AG08396 (cell line): ENCODE data around the gene MCUR1.
"Not testable (repeated sequence)": the region's sequence is repeated elsewhere in the genome, so short reads cannot be mapped to it uniquely, and the experiment has no call there.

ENCODE experiments used
- DNase-seq: peaks from one replicate; pipeline ENCODE4 v3.0.0; 2012; ENCODE audit warnings: low spot score, mixed read lengths

Gene MCUR1

DNA sequence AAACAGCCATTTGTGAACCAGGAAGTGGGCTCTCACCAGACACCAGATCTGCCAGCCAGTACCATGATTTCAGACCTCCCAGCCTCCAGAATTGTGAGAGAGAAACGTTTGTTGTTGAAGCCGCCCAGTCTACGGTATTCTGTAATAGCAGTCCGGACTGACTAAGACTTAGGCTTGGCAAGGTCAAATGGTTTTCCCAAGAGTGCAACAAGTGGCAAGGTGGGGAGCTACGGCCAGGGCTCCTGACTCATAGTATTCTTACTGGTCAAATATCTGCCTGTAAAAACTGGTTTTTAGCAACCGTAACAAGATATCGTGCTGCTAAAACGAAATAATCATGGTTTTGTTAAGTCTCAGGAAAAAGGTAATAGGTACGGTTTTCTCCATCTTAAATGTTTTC is 37.8 kb downstream of the MCUR1 start:
- no peak for DNase-seq

DNA sequence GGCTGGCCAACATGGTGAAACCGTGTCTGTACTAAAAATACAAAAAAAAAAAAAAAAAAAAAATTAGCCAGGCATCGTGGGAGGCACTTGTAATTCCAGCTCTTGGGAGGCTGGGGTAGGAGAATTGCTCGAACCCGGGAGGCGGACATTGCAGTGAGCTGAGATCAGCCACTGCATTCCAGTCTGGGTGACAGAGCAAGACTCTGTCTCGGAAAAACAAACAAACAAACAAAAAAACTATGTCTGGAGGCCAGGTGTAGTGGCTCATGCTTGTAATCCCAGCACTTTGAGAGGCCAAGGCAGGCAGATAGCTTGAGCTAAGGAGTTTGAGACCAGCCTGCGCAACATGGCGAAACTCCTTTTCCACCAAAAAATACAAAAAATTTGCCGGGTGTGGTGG is 38.9 kb downstream of the MCUR1 start:
- not testable (repeated sequence) for DNase-seq

DNA sequence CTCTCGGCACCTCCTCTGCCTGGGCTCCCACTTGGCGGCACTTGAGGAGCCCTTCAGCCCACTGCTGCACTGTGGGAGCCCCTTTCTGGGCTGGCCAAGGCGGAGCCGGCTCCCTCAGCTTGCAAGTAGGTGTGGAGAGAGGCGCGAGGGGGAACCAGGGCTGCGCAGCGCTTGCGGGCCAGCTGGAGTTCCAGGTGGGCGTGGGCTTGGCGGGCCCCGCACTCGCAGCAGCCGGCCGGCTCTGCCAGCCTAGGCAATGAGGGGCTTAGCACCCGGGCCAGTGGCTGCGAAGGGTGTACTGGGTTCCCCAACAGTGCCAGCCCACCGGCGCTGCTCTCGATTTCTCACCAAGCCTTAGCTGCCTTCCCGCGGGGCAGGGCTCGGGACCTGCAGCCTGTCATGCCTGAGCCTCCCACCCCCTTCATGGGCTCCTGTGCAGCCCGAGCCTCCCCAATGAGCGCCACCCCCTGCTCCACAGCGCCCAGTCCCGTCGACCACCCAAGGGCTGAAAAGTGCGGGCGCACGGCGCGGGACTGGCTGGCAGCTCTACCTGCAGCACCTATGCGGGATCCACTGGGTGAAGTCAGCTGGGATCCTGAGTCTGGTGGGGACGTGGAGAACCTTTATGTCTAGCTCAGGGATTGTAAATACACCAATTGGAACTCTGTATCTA is 41.9 kb downstream of the MCUR1 start:
- DNase-seq = not testable (repeated sequence)

DNA sequence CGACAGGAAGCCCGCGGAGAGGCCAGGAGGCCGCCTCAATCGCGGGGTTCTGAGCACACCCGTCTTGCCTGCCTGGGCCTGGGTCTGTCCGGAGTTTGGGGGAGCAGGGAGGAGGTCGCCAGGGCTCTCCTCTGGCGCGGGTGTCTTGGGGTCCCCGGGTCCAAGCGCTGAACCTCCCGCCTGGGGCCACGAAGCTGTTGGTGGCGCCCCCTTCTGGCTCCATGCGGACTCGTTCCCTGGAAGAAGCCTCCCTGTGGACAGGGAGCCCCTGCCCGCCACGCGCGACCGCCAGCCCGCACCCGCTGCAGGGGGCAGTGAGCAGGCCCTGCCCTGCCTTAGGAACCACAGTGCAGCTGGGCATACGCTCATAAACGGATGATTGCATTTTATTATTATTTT is 44.7 kb downstream of the MCUR1 start:
- DNase-seq = no peak

DNA sequence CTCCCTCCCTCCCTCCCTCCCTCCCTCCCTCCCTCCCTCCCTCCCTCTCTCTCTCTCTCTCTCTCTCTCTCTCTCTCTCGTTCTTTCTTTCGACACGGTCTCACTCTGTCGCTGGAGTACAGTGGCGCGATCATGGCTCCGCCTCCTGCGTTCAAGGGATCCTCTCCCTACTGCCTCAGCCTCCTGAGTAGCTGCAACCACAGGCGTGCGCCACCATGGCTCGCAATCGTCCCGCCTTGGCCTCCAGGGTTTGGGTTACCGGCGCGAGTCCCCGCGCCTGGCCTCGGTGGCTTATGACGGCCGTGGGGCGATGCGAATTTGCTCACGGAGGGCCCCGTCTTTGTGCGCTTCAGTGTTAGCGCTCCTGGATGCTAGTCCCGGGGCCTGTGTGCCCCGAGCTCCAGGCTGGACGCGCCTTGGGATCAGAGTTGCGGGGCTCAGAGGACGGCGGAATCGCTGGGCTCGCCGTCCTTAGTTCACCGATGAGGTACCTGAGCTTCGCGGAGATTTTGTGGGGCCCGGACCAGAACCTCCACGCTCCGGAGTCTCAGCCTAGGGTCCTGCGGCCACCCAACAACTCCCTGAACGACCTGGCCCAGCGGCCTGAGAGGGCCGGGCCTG is 45.2 kb downstream of the MCUR1 start:
- DNase-seq = no peak

DNA sequence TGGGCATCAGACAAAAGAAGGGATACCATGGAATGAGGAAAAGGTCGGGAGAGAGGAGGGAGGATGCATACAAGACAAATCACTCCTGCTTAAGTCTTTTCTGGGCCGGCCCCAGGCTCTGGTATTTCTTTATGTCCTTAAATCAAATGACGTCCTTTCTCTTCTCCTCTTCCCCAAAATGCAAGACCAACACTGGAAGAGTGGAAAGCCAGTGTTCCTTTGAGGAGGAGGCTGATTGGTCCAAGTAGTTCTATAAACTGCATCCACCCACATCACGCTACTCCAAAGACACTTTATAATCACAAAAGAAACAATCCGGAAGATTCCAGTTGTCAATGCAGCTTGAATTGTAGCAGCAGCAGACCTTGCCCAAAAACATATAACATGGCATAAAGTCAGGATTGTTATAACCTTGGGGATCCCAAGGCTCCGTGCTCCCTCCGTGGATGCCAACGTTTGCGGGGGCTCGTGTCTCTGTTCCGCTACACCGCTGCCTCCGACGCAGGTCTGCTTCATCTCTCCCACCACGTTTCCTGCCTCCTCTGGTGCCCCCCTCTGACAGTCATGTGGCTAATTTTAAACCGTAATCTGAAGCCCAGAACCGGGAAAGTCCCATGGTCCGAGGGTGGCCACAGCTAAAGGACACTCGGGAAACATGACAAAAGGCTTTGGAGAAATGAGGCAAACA is 47.1 kb downstream of the MCUR1 start:
- peak; percentile 52 for DNase-seq

DNA sequence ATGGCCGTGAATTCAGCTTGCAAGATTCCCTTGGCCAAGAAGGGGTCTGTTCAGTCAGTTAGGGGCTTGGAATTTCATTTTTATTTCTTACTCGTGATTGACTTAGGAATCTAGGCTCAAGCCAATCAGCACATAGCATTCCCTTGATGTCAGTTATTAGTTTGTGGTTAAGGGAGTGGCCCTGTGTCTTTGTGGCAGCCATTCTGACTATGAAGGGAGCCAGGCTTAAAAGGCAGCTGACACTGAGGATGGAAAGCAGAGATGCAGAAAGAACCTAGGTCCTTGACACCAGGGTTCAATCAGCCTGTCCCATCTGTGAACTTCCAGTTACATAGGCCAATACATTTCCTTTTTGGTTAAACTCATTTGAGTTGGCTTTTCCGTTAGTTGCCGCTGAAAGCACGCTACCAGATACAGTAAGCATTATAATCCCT is 48.1 kb downstream of the MCUR1 start:
- DNase-seq = peak; percentile 70

DNA sequence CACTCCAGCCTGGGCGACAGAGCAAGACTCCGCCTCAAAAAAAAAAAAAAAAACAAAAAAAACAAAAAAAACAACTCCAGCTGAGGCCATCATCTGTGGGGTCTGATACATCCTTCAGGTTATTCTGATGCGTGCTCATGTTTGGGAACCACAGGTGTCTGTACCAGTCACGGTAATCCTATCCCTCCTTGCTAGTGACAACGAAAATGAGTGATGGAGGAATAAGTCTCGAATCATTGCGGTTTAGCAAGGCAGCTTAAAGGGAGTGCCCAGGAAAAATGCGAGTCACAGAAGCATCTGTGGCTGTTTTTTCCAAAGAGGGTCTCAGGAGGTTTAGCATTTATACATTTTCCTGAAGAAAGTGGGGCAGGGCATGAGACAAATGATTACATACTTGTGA is 48.8 kb downstream of the MCUR1 start:
- DNase-seq = no peak

DNA sequence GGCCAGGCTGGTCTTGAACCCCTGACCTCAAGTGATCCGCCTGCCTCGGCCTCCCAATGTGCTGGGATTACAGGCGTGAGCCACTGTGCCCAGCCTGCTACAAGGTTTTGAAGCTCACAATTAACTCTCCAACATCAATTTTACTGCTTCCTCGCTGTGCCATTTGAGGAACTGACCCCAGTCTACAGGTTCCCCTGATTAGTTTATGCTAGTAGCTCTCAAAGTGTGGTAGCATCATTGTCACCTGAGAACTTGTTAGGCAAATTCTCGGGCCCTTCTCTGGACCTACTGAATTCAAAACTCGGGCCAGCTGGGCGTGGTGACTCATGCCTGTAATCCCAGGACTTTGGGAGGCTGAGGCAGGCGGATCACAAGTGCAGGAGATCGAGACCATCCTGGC is 49.4 kb downstream of the MCUR1 start:
- DNase-seq = no peak

DNA sequence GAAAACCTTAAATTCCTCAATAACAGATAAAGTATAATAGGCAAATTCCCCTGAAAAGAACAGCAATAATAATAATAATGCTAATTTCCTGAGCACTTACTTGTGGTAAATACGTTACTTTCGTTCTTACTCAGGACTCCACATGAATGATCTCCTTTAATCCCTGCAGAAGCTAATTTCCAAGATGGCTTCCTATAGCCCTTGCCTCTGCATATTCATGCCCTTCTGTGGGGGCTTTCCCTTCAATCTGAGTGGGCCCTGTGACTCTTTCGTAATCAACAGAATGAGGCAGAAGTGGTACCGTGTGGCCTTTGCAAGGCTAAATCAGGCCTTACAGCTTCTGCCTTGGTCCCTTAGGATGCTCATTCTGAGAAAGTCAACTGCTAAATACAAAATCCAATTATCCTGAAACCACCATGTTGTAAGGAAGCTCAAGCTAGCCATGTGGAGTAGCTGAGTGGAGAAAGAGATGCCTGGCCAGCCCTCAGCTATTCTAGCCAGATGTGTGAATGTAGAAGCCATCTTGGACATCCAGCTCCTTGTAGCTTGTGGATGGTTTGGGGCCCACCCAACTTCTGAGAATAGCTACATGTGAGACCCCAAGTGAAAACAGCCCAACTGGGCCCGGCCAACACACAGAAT is 50.5 kb downstream of the MCUR1 start:
- DNase-seq = no peak

DNA sequence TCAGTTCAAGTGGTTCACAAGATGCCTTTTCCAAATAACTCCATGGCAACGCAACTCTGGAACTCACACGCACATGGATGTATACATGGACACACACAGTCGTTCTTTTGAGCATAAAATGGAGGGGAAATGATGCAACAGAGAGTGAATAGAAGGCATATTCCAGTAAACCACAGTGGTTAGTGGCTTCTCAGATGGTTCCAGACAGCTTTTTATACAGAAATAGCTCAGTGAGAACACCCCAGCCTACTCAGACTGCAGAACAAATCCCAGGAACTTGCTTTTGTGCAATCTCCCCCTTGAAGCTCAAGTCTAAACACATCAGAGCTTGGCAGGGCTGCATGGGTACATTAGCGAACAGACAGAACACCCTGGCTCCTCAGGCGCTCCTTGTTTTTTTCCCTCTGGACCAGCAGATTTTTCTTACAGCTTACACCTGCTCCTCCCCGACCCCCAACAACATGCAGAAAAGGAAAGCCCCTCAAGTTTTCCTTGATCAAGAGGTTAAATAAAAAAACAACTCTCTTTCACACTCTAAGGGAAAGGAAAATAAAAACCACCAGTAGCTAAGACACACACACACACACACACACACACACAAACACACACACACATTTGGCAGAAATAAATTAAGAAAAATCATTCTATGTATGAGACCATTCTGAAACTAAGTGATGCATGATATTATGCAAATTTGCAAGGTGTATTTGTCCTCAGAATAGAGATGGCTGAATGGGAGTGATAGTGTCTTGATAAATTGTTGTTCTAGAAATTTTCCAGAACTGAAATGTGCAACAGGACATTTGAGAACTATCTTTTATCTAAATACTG is 51.5 kb downstream of the MCUR1 start:
- peak; percentile 82 for DNase-seq

DNA sequence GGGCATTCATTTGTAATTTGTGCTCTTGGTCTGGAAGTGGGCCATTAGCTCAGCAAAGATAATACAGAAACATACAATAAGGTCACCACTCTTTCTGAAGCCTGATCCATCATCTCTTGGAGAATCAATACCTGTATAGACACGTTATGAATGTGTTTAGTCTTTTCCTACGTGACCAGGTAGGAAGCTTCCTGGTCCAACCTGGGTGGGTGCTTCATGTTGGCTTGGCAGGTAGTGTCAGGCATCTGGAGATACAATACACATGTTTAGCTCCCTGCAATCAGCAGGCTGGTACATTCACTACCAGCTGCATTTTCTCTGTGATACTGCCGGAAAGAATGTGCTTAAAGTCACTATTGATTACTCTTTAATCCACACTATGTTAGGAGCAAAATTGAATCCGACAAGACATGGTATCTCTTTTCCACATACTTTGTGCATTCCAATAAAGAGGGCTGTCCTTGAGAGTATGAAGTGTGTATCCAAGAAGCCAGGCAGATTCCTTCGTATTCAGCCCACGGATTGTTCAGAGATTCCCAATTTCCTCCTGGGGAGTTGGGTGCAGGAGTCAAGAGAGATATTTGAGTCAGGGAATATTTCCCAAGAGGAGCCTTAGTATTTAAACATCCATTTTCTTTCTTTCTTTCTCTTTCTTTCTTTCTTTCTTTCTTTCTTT is 52.9 kb downstream of the MCUR1 start:
- peak; percentile 12 for DNase-seq

DNA sequence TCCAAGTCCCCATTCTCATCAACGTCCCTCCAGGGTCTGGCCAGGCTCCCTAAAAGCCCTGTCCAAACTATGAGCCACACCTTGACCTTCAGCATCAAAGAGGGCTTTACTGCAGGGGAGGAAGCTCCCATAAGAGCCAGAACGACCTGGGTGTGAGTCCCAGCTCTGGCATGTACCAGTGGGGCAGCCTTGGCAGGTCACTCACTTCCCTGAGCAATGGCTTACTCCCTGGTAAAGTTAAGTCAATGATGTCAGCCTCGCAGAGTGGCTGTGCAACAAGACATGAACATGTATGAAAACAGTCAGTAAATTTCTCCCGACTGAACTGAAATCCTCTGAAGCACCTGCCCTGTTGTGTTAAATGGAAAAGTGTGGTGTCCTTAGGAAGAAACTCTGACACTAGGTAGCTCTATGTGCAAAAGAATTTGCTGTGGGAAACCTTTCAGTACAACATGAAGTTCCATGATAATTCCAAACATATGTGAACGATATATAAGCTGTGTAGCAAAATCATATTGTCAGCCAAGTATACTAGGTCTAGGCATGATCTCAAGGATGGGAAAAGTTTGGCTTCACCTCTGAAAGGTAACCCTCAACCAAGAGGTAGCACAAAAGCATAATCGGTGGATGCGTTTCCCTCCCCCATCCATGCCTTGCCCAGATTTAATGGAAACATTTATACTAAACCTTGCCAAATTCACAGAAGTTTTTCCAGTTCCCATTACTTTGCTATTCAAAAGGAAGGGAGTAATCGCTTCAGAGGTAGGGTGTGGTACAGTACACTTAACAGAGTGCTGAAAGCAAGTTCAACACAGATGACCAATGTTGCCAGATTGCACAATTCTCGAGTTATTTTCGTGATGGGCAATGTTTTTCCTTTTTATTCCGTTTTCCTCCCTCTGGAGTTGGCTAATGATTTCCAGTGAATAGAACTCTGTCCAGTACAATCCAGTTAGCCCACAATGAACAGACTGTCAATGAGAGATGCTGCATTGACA is 53.8 kb downstream of the MCUR1 start:
- DNase-seq = peak; percentile 58

DNA sequence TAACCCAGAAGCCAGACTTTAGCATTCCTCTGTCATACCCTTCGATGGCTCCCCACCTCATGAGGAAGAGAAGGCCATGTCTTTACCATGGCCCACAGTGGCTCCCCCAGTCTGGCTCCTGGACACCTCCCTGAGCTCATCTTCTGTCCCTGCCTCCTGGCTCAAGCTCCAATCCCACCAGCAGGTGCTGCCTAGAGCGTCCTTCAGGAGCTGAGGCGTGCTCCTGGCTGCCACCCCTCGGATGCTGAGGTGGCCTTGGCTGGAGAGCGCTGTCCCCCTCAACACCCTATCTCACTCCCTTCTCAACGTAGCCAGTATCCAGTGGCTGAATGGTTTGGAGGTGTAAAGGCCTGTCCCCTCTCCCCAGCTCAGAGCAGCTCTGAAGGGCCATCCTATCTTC is 55.3 kb downstream of the MCUR1 start:
- DNase-seq = no peak

DNA sequence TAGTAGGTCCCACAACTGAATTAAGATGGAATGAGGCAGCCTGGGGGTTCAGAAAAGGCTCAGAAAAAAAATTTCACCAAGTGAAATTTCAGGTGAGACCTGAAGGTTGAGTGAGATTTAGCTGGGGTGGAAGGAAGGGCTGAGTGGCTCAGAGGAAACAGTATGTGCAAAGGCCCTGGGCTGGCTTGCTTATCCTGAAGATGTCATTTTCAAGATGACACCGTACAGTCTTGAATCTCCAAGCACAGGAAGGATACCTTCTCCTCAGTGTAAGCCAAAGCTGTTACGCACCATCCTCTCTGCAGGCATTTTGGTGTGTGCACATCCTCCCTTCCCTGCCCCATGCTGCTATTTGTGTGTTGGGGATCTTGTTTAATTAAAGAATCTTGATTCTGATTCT is 59.7 kb downstream of the MCUR1 start:
- DNase-seq = no peak

DNA sequence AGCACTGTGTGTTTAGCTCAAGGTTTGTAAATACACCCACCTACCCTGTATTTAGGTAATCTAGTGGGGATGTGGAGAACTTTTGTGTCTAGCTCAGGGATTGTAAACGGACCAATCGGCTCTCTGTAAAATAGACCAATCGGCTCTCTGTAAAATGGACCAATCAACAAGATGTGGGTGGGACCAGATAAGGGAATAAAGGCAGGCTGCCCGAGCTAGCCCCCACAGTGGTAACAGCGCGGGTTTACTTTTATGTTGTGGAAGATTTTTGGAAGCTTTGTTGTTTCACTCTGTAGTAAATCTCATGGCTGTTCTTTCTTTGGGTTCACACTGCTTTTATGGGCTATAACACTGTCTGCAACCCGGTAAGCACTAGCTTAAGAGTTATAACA is 70.6 kb downstream of the MCUR1 start:
- no peak for DNase-seq

DNA sequence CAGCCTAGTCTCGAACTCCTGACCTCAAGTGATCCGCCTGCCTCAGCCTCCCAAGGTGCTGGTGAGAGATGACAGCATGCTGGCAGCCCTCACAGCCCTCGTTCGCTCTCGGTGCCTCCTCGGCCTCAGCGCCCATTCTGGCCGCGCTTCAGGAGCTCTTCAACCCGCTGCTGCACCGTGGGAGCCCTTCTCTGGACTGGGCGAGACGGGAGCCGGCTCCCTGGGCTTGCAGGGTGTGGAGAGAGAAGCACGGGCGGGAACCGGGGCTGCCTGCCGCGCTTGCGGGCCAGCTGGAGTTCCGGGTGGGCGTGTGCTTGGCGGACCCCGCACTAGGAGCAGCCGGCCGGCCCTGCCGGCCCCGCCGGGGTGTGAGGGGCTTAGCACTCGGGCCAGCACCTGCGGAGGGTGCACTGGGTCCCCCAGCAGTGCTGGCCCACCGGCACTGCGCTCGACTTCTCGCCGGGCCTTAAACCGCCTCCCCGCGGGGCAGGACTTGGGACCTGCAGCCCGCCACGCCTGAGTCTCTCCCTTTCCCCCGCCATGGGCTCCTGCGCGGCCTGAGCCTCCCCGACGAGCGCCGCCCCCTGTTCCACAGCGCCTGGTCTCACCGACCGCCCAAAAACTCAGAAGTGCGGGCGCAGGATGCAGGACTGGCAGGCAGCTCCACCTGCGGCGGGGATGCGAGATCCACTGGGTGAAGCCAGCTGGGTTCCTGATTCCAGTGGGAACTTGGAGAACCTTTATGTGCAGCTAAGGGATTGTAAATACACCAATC is 71.2 kb downstream of the MCUR1 start:
- no peak for DNase-seq

DNA sequence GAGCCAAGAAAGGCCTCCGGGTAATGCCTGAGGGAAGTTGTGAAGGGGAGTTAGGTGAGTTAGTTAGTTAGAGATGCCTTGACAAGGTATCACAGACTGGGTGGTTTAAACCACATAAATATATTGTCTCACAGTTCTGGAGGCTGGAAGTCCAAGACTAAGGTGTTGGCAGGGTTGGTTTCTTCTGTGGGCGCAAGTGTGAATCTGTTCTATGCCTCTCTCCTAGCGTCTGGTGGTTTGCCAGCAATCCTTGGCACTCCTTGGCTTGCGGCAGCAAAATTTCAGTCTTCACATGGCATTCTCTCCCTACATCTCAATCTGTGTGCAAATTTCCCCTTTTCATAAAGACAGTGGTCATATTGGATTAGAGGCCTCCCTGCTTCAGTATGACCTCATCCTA is 73.0 kb downstream of the MCUR1 start:
- DNase-seq = no peak
